Skeletal muscle satellite cell (primary cell): ENCODE results near the gene ADSL.

Experiments used
- H3K27me3 ChIP-seq: 2 replicates; pipeline ENCODE4 v1.7.0; 2013; ENCODE audit warnings: low read length; ENCODE audit not compliant: control insufficient read depth, insufficient read depth
- H3K36me3 ChIP-seq: 2 replicates; pipeline ENCODE4 v1.7.0; 2013; ENCODE audit warnings: mild to moderate bottlenecking, control low read depth, low read length; ENCODE audit not compliant: insufficient read depth
- H3K4me1 ChIP-seq: 2 replicates; pipeline ENCODE4 v1.7.0; 2013; ENCODE audit warnings: low read length; ENCODE audit not compliant: control insufficient read depth, insufficient read depth
- H3K4me2 ChIP-seq: 2 replicates; pipeline ENCODE4 v1.7.0; 2013; ENCODE audit warnings: mild to moderate bottlenecking, low read length
- H3K4me3 ChIP-seq: 2 replicates; pipeline ENCODE4 v1.7.0; 2013; ENCODE audit warnings: low read length
- H3K9ac ChIP-seq: 2 replicates; pipeline ENCODE4 v1.7.0; 2013; ENCODE audit warnings: mild to moderate bottlenecking, low read depth, low read length, moderate library complexity
- H3K9me3 ChIP-seq: replicated peaks from 2 replicates; pipeline ENCODE4 v1.7.0; 2013; ENCODE audit warnings: mild to moderate bottlenecking, control low read depth, low read length

ADSL gene

GRCh38 chr22:40422558-40423309 lies 76.4 kb downstream of the ADSL start:
- Histone ChIP-seq H3K9ac (no peak overlapping the region), H3K36me3 (peaks cover 77% of the 10 kb centered on the region), H3K9me3 (no peaks in the 10 kb centered on the region), H3K27me3 (no peaks in the 10 kb centered on the region), H3K4me1 (peaks cover 8% of the 10 kb centered on the region), H3K4me2 (no peak overlapping the region), H3K4me3 (no peak overlapping the region)

DNA sequence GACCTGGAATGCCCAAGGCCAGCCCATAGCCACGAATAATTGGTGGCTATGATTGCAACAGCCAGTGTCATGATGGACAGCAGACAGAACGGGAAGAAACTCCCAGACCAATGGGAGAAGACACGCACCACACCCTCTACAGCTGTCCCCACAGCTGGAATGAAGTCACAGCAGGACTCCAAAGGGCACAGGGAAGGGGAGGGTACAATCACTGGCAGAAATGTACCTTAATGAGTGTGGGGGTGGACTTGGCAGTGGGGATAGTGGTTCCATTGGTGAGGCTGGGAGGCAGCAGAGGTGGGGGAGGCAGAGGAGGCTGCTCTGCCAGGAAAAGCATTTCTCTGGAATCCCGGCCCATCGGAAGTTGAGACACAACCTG lies 77.0 kb downstream of the ADSL start:
- no peaks in the 10 kb centered on the region for H3K27me3 ChIP-seq
- H3K9me3 ChIP-seq, result no peaks in the 10 kb centered on the region
- H3K9ac ChIP-seq, result no peak overlapping the region
- peaks cover 77% of the 10 kb centered on the region for H3K36me3 ChIP-seq
- no peak overlapping the region for H3K4me2 ChIP-seq
- peaks cover 8% of the 10 kb centered on the region for H3K4me1 ChIP-seq
- H3K4me3 ChIP-seq, result no peak overlapping the region

GRCh38 chr22:40423882-40424640 lies 77.8 kb downstream of the ADSL start:
- no peaks in the 10 kb centered on the region for H3K9me3 ChIP-seq
- no peak overlapping the region for H3K4me3 ChIP-seq
- H3K36me3 ChIP-seq, result peaks cover 82% of the 10 kb centered on the region
- no peaks in the 10 kb centered on the region for H3K27me3 ChIP-seq
- H3K9ac ChIP-seq, result no peak overlapping the region
- H3K4me1 ChIP-seq, result peaks cover 8% of the 10 kb centered on the region
- no peak overlapping the region for H3K4me2 ChIP-seq

DNA sequence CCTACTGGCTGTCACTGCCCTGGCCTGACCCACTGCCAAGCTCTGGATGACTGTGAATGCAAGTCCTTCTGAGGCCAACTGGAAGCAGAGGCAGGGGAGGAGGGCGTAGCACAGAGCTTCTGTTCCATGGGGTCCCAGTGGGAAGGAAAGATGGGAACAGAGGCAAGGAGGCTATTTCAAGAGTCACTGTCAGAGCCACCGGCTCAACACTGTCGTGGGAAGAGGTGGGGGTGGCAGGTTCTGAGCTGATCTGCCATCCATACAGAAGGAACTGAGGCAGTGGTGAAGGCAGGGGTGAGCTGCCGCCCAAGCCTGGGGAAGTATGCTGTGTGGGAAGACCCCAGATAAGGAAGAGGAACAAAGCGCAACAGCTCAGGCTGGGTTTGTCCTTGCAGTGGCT lies 78.8 kb downstream of the ADSL start:
- Histone ChIP-seq H3K36me3 (peaks cover 82% of the 10 kb centered on the region), H3K4me3 (no peak overlapping the region), H3K9ac (no peak overlapping the region), H3K27me3 (no peaks in the 10 kb centered on the region), H3K4me1 (peaks cover 8% of the 10 kb centered on the region), H3K4me2 (no peak overlapping the region), H3K9me3 (no peaks in the 10 kb centered on the region)

DNA sequence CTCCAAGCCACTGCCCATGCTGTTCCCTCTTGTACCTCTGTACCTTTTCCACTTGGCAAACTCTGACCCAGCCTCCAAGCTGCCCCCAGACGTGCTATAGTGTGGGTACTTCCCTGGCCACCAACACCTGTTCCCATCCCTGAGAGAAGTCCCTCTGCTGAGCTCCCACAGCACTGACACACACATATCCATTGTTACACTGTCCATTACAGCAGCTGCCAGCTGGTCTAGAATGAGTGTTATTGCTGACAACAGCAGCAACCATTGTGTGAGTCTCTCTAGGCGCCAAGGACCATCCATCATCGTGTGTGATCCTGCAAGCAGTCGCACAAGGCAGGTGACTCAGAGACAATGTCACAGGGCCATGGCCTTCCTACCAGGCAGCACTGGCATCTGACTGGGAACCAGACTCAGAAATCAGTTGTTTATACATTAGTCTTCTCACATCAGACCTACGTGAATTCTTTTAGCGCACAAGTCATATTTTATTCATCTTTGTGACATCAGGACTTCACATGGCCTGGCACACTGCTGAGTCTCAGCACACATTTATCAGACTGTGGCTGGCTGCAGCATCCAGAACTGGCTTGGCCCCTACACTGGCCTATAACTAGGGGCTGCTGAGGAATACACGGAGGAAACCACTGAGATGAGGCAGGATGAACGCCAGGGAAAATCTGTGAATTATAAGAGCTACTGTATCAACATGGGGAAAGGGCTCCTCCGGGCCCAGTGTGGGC lies 80.5 kb downstream of the ADSL start:
- Histone ChIP-seq H3K4me1 (peaks cover 8% of the 10 kb centered on the region), H3K9me3 (no peaks in the 10 kb centered on the region), H3K27me3 (no peaks in the 10 kb centered on the region), H3K4me3 (no peak overlapping the region), H3K9ac (no peak overlapping the region), H3K4me2 (no peak overlapping the region), H3K36me3 (peaks cover 73% of the 10 kb centered on the region)

DNA sequence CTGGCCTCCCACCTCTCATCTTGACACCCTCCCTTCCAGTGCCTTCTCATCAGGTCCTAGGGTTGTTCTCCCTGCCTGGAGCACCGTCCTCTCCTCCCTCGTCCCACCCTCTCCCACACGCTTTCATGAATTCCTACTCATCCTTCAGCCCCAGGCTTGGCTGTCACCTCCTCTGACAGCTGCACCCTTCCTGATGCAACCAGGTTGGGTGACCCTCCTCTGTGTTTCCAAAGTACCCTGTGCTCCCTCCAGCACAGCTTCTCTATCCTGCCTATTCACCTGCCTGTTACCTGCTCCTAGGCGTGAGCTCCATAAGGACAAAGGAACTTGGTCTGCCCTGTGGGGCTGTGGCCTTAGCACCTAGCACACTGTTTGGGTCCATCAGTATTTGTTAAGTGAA lies 82.5 kb downstream of the ADSL start:
- H3K27me3 ChIP-seq, result no peaks in the 10 kb centered on the region
- no peak overlapping the region for H3K9ac ChIP-seq
- no peak overlapping the region for H3K4me2 ChIP-seq
- peaks cover 65% of the 10 kb centered on the region for H3K36me3 ChIP-seq
- no peaks in the 10 kb centered on the region for H3K9me3 ChIP-seq
- H3K4me1 ChIP-seq, result no peaks in the 10 kb centered on the region
- no peak overlapping the region for H3K4me3 ChIP-seq

DNA sequence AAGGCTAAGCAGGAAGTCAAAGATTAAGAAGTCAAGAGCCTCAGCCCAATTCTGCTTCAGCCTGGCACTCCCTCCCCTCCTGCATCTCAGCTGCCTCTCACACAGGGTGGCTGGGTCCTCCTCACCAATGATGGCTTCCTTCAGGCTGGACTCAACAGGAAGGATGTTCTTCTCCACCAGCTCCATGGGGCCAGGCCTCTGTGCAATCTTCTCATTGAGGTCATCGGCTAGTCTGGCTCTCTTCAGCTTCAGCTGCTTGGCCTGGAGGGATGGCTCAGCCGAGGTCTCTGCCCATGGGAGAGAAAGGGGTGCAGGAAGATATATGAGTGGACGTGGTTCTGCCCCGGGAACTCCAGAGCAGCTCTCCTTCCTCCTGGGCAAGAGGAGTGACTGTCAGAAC lies 83.2 kb downstream of the ADSL start:
- Histone ChIP-seq H3K4me1 (no peaks in the 10 kb centered on the region), H3K4me2 (no peak overlapping the region), H3K36me3 (peaks cover 59% of the 10 kb centered on the region), H3K9me3 (no peaks in the 10 kb centered on the region), H3K9ac (no peak overlapping the region), H3K27me3 (no peaks in the 10 kb centered on the region), H3K4me3 (no peak overlapping the region)

DNA sequence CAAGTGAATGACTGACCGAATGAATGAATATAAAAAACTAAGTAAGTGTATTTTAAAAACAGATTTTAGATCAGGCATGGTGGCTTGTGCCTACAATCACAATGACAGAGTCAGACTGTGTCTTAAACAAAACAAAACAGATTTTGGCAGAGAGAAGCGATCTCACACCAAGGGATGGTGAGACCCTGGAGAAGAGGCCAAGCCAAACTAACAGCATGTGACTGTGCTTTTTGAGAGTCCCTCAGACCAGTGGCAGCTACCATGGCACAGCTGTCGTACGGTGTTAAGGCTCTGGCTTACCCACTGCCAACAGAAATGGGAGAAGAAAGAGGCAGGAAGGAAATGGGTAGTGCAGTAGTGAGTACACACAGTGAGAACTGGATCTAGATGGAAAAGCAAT lies 84.7 kb downstream of the ADSL start:
- no peaks in the 10 kb centered on the region for H3K4me1 ChIP-seq
- H3K9ac ChIP-seq, result no peak overlapping the region
- H3K9me3 ChIP-seq, result no peaks in the 10 kb centered on the region
- no peaks in the 10 kb centered on the region for H3K27me3 ChIP-seq
- H3K36me3 ChIP-seq, result peaks cover 62% of the 10 kb centered on the region
- H3K4me3 ChIP-seq, result no peak overlapping the region
- no peak overlapping the region for H3K4me2 ChIP-seq

DNA sequence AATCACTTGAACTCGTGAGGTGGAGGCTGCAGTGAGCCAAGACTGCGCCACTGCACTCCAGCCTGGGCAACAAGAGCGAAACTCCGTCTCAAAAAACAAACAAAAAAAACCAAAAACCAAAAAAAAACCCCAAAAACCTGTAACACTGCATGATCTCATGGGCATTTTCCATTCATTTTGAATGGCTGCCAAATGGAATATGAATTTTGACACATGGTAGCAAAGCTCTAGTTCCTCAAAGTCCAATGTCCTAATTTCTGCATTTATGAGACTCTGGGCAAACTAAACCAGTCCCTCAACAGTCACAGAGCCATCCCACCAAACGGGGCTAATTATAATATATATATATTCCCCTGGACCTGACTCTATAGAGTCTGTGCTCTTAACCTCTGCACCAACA lies 85.9 kb downstream of the ADSL start:
- Histone ChIP-seq H3K36me3 (peaks cover 55% of the 10 kb centered on the region), H3K9ac (no peak overlapping the region), H3K4me2 (no peak overlapping the region), H3K4me1 (peaks cover 9% of the 10 kb centered on the region), H3K9me3 (no peaks in the 10 kb centered on the region), H3K27me3 (no peaks in the 10 kb centered on the region), H3K4me3 (no peak overlapping the region)

GRCh38 chr22:40432625-40433024 lies 86.3 kb downstream of the ADSL start:
- H3K9ac ChIP-seq, result no peak overlapping the region
- H3K36me3 ChIP-seq, result peaks cover 52% of the 10 kb centered on the region
- no peak overlapping the region for H3K4me3 ChIP-seq
- peaks cover 11% of the 10 kb centered on the region for H3K4me1 ChIP-seq
- H3K9me3 ChIP-seq, result no peaks in the 10 kb centered on the region
- no peaks in the 10 kb centered on the region for H3K27me3 ChIP-seq
- H3K4me2 ChIP-seq, result no peak overlapping the region

- Histone ChIP-seq H3K9ac (no peak overlapping the region), H3K27me3 (no peaks in the 10 kb centered on the region), H3K4me2 (no peak overlapping the region), H3K36me3 (peaks cover 43% of the 10 kb centered on the region), H3K4me1 (peaks cover 15% of the 10 kb centered on the region), H3K4me3 (no peak overlapping the region), H3K9me3 (no peaks in the 10 kb centered on the region)
Observed at GRCh38 chr22:40433416-40434090, 87.3 kb downstream of the ADSL start.
